SK-MEL-5 (cell line): ENCODE results near the gene WWC1. TPM values are rescaled to one million over a fixed set of nuclear protein-coding genes. Genes with fewer than 3 reads are reported as not detected.

ENCODE experiments used
- DNase-seq: peaks from one replicate; pipeline ENCODE4 v3.0.0-alpha.2; 2016; ENCODE audit warnings: low read depth, low spot score
- in situ Hi-C: cut with HindIII; loops from 2 replicates; pipeline ENCODE4 v1.10.0; 2016; ENCODE audit warnings: low sequenced_read_pairs, high pct_unique_total_duplicates, low pct_unique_long_range_greater_than_20kb
- total RNA-seq: library from RNA; depleted of rRNA; stranded (reverse); fragments of >200 nt; shearing (Covaris generic); gene quantifications from 2 replicates; pipeline ENCODE4 v1.2.3, GENCODE V29; 2014

WWC1 gene
- total RNA-seq, 1 experiment from 2014 or later, result 12.7 TPM

- in situ Hi-C loops, result no loop called here
- peak; percentile 91 for DNase-seq
These were observed 118.4 kb downstream of the WWC1 start for GRCh38 chr5:168409591-168410458.

- in situ Hi-C loops, result no loop called here
These were observed 120.4 kb downstream of the WWC1 start for GRCh38 chr5:168411871-168412270.

GRCh38 chr5:168413062-168413461 lies 121.6 kb downstream of the WWC1 start:
- in situ Hi-C loops, result no loop called here

More at GRCh38 chr5:168411871-168412270, 120.4 kb downstream of the WWC1 start:
- no peak for DNase-seq

DNA sequence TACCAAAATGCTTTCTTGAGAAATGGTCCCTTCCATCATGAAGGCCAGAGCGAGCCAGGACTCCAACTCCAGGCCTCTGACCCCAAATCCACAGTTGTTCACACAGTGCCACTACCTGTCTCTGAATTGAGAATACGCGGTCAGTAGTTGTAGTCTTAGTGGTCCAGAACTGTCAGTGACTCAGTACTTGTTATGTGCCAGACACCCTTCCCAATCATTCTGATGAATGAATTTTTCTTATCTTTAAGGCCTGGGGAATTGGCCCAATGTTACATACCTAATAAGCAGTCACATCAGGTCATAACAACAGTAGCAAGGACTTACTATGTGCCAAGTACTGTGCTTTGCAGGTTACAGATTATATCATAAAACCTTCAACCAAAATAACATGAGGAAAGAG lies 122.2 kb downstream of the WWC1 start:
- in situ Hi-C loops, result no loop called here
- DNase-seq, result no peak

More at GRCh38 chr5:168413062-168413461, 121.6 kb downstream of the WWC1 start:
- no peak for DNase-seq

DNA sequence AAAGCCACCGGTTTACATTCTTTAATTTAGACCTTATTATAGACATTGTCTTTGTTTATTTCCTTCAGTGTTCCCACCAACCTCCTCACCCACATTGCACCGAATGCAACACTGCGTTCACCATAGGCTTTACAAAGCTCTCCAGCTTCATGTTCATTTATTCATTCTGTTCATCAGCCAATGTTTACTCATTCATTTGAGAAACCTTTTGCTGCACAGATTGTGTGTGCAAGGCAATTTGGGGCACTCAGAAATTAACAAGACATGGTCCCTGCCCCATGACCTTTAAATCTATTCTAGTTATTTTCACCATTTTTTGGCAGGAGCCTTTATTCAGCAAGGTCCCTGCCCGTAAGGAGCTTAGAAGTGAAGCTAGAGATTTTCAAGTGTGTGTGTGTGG lies 124.0 kb downstream of the WWC1 start:
- in situ Hi-C loops, result no loop called here
- DNase-seq, result no peak

DNA sequence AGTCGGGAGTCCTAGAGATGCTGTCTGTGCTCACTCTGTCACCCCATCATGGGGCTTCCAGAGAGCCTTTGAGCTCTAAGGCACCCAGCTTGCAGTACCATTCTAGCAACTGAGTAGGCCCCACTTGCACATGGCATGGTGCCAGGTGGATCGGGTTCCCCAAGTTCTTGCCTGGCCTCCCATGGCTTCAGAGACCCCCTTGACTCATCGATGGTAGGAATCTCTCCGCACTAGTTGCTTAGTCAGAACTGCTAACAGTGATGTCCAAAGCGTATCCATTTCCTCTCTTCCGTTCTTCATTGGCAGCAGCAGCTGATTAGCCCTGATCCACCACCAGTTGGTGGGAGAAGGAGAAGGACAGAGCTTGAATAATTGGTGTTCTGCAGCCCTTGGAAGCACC lies 124.5 kb downstream of the WWC1 start:
- no peak for DNase-seq
- in situ Hi-C loops, result no loop called here

GRCh38 chr5:168417731-168418429 lies 126.4 kb downstream of the WWC1 start:
- no peak for DNase-seq
- in situ Hi-C loops, result no loop called here

- in situ Hi-C loops, result no loop called here
- DNase-seq, result no peak
These were observed 129.0 kb downstream of the WWC1 start for GRCh38 chr5:168420461-168420860.

GRCh38 chr5:168422431-168422830 lies 131.0 kb downstream of the WWC1 start:
- in situ Hi-C loops, result no loop called here
- peak; percentile 48 for DNase-seq

- no peak for DNase-seq
- in situ Hi-C loops, result no loop called here
These were observed 132.0 kb downstream of the WWC1 start for GRCh38 chr5:168423478-168423877.

DNA sequence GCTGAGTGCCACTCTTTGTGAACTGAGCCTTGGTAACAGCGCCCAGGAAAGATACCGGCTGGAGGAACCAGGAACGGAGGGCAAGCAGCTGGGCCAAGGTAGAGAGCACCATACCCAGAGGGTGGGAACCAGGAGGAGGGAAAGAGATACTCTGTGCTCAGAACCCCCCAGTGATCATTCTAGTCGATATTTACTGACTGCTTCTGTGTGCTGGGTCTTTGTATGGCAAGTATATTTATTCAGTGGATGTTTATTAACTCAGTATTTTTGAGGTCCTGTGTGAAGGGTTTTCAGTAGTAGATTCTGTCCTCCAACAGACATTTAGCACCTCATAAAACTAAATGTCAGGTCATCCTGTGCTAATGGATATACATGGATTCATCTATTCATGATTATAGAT lies 132.5 kb downstream of the WWC1 start:
- in situ Hi-C loops, result no loop called here
- DNase-seq, result no peak

GRCh38 chr5:168424594-168425323 lies 133.3 kb downstream of the WWC1 start:
- in situ Hi-C loops, result no loop called here
- no peak for DNase-seq

DNA sequence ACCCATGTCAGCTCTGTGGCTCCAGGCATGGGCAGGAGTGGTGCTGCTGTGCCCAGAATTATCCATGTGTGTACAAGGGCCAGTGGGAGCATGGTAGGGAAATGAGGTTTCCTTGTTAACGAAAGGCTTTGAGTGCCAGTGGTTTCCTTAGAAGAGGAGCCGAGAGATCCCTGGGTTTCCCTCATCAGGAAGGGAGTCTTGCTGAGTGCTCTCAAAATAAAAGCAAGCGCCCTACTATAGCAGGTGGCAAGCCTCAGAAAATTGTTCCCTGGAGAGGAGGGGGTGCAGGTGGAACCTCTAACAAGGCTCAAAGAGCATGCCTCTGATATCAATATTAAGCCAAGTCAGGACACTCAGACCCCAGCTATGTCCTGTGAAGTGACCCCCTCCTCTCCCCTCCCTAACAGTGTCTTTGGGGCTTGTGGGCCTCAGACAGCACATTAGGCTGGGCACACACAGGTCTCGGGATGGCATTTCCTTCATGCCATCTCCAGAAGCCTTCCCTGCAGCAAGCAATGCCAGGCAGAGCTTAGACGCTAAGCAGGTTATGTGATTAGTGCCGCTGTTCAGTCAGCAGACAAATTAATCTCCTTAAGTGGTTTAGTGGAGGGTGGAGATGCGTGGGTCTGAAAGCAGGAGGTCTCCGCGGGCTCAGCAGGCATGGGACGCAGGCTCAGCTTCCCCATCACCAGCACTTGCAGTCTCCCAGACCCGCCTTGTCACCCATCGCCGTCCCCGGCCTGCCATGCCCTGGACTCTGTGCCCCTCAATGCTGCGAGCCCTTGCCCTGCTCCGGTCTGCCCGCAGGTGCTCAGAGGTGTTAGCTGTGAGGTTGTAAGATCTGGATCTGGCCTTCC lies 134.8 kb downstream of the WWC1 start:
- in situ Hi-C loops, result no loop called here
- no peak for DNase-seq

- in situ Hi-C loops, result no loop called here
- DNase-seq, result no peak
These were observed 135.4 kb downstream of the WWC1 start for GRCh38 chr5:168426864-168427172.

- in situ Hi-C loops, result no loop called here
- no peak for DNase-seq
These were observed 135.8 kb downstream of the WWC1 start for GRCh38 chr5:168427224-168427623.

- DNase-seq, result no peak
- in situ Hi-C loops, result no loop called here
These were observed 137.1 kb downstream of the WWC1 start for GRCh38 chr5:168428552-168428951.

- DNase-seq, result no peak
- in situ Hi-C loops, result no loop called here
These were observed 138.9 kb downstream of the WWC1 start for GRCh38 chr5:168430296-168430695.

DNA sequence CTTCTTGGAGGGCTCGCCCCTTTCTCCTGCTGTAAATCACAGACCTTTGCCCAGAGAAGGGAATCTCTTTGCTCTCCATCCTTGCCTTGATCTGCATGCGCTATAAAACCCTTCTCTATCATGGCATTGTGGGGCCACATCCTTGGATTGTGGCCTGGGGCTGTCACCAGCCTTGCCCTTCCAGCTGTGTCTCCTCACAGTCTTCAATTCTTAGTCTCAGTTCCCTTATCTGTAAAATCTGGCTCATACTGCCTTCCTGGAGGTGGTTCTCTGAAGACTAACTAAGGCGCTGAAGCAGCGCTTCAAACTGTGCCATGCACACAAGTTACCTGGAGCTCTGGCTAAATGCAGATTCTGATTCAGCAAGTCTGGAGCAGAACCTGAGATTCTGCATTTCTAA lies 141.5 kb downstream of the WWC1 start:
- in situ Hi-C loops, result no loop called here

More for the DNA sequence above, 141.5 kb downstream of the WWC1 start:
- no peak for DNase-seq
